GM21786 (cell line): ENCODE measurements around the gene CHDH.

Experiments
- ATAC-seq: cut with Tn5 transposase; IDR thresholded peaks from one replicate; pipeline ENCODE4 v1.9.1; 2021; ENCODE audit not compliant: unreplicated experiment

Gene CHDH

DNA sequence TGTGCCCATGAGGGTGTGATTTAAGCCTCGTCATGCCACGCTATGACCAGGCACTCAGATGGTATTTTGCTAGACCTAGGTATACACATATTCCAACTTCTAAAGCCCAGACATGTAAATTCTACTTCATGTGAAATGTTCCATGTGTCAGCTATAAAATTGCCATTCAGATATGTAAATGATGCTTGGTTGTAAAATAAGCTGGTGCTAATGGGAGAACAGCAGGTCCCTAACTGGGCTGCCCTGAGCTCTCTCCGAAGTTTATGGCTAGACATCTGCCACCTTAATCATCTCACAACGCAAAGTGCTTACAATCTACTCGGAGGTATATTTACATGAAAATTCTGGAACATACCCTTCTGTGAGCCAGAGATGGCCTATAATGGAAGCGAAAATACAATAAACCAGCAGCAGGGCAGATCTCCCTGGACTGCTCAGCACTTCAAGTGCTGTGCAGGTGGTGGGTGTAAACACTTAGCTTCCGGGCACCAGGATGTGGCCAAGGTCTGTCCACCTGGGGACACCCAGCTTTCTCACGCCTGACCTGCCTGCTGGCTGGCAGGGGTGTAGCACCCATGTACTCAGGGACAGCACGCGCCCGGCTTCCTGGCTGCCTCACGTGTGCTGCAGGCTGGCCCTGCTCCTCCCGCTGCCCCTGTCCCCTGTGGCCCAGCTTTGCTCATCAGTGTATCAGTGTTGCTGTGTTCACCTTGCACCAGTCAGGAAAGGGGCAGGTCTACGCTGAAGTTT lies 82.0 kb downstream of the CHDH start:
- no peak for ATAC-seq

DNA sequence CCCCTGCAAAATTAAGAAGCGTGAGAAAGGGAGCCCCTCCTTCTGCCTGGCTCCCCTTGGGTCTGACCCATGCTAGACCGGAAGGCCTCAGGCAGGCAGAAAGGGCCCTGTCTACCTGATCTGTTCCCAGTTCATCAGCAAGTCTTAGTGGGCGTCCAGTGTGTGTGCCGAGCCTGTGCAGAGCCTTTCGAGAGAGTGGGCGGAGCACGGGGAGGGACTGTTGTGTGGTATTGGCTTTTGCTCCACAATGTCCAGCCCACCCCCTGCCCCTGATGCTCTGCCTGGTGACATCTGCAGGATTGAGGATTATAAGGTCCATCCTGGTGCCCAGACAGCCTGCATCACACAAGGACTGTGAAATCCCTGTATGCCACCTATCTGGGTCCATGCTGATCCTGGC lies 82.9 kb downstream of the CHDH start:
- ATAC-seq = no peak
